ENCODE measurements around the gene HIPK2. TPM values are rescaled to one million over a fixed set of nuclear protein-coding genes. Genes with fewer than 3 reads are reported as not detected.

The HIPK2 gene
- total and polyA plus RNA-seq, 12 donors = 19.7 to 203 (median 127) TPM

GRCh38 chr7:139534966-139535651, 242.7 kb downstream of the HIPK2 start:
- no peak for DNase-seq
- no peaks in the 10 kb centered on the region for H3K9me3 ChIP-seq
- H3K4me3 ChIP-seq = no peak overlapping the region
- H3K4me1 ChIP-seq = no peaks in the 10 kb centered on the region
- intact Hi-C loops (cut with DNase I) = no loop called here
- ATAC-seq = no peak
- no peak for TF ChIP-seq CTCF (IDR thresholded peaks at IDR 0.05)
- no peak overlapping the region for H3K27ac ChIP-seq
- no peaks in the 10 kb centered on the region for H3K36me3 ChIP-seq
- H3K27me3 ChIP-seq = peaks cover 0 to 9% (median 0%) of the 10 kb centered on the region in 7 donors
- WGBS, 2 donors = 71 to 80% methylated on average over 7 of the region's 7 CpGs

GRCh38 chr7:139534096-139534495, 243.7 kb downstream of the HIPK2 start:
- no peak for DNase-seq
- no peak for TF ChIP-seq CTCF (IDR thresholded peaks at IDR 0.05)
- ATAC-seq = no peak
- Histone ChIP-seq H3K27me3 (peaks cover 0 to 13% (median 0%) of the 10 kb centered on the region in 7 donors), H3K27ac (no peak overlapping the region), H3K9me3 (no peaks in the 10 kb centered on the region), H3K4me1 (no peaks in the 10 kb centered on the region), H3K4me3 (no peak overlapping the region), H3K36me3 (no peaks in the 10 kb centered on the region)
- intact Hi-C loops (cut with DNase I) = no loop called here
- WGBS, 2 donors = 90 to 93% methylated on average over 9 of the region's 9 CpGs

- Histone ChIP-seq H3K4me1 (no peaks in the 10 kb centered on the region), H3K36me3 (no peaks in the 10 kb centered on the region), H3K27me3 (peaks cover 0 to 14% (median 0%) of the 10 kb centered on the region in 7 donors), H3K27ac (no peak overlapping the region), H3K9me3 (no peaks in the 10 kb centered on the region), H3K4me3 (no peak overlapping the region)
- ATAC-seq (no peak), DNase-seq (no peak)
- intact Hi-C loops (cut with DNase I) = no loop called here
- WGBS, 2 donors = 87 to 92% methylated on average over 6 of the region's 6 CpGs
- no peak for TF ChIP-seq CTCF (IDR thresholded peaks at IDR 0.05)
Measured at GRCh38 chr7:139532636-139533155, 245.1 kb downstream of the HIPK2 start.

GRCh38 chr7:139531094-139531493, 246.7 kb downstream of the HIPK2 start:
- intact Hi-C loops (cut with DNase I) = no loop called here
- H3K4me3 ChIP-seq = no peak overlapping the region
- DNase-seq (no peak), ATAC-seq (no peak)
- 89 to 91% methylated on average over 1 of the region's 1 CpG for WGBS, 2 donors
- H3K27ac ChIP-seq = no peak overlapping the region
- no peaks in the 10 kb centered on the region for H3K4me1 ChIP-seq
- no peaks in the 10 kb centered on the region for H3K9me3 ChIP-seq
- peaks cover 0 to 18% (median 3%) of the 10 kb centered on the region in 7 donors for H3K27me3 ChIP-seq
- no peaks in the 10 kb centered on the region for H3K36me3 ChIP-seq
- no peak for TF ChIP-seq CTCF (IDR thresholded peaks at IDR 0.05)
